ENCODE data around the gene ANKHD1.

DNA sequence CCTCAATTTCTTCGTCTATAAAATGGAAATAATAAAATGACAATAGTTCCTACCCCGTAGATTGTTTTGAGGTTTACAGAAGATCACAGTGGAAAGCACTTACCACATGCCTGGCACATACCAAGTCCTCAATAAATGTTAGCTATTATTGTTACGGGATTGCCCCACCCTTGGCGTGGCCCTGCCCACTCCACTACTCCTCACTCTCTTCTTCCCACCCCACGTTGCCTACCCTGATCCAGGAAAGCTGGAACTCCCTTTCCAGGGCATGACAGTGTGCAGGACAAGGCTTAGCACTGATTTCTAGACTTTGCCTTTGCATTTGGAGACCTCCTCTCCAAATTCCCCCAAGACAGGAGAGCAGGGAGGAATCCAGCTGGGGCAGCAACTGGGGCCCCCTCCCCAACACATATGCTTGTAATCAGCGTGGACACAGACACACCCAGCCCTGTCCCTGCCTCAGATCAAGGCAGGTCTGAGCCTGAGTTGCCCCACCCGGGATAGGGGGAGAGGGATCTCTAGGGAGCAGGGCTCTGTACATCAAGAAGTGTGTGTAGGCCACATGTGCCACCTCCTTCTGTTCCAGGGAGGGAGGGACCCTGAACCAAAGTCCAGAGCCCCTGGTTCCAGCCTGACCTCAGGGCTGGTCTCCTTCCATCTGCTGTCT, 34.9 kb upstream of the ANKHD1 start:
- TF ChIP-seq, protein P1, sequence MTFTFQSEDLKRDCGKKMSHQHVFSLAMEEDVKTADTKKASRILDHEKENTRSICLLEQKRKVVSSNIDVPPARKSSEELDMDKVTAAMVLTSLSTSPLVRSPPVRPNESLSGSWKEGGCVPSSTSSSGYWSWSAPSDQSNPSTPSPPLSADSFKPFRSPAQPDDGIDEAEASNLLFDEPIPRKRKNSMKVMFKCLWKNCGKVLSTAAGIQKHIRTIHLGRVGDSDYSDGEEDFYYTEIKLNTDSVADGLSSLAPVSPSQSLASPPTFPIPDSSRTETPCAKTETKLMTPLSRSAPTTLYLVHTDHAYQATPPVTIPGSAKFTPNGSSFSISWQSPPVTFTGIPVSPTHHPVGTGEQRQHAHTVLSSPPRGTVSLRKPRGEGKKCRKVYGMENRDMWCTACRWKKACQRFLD (tag by site-specific recombination; IDR thresholded peaks at IDR 0.05) = no peak
- TF ChIP-seq, protein P2, sequence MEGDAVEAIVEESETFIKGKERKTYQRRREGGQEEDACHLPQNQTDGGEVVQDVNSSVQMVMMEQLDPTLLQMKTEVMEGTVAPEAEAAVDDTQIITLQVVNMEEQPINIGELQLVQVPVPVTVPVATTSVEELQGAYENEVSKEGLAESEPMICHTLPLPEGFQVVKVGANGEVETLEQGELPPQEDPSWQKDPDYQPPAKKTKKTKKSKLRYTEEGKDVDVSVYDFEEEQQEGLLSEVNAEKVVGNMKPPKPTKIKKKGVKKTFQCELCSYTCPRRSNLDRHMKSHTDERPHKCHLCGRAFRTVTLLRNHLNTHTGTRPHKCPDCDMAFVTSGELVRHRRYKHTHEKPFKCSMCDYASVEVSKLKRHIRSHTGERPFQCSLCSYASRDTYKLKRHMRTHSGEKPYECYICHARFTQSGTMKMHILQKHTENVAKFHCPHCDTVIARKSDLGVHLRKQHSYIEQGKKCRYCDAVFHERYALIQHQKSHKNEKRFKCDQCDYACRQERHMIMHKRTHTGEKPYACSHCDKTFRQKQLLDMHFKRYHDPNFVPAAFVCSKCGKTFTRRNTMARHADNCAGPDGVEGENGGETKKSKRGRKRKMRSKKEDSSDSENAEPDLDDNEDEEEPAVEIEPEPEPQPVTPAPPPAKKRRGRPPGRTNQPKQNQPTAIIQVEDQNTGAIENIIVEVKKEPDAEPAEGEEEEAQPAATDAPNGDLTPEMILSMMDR (tag by site-specific recombination; IDR thresholded peaks at IDR 0.05) = no peak
- TF ChIP-seq, protein P3, sequence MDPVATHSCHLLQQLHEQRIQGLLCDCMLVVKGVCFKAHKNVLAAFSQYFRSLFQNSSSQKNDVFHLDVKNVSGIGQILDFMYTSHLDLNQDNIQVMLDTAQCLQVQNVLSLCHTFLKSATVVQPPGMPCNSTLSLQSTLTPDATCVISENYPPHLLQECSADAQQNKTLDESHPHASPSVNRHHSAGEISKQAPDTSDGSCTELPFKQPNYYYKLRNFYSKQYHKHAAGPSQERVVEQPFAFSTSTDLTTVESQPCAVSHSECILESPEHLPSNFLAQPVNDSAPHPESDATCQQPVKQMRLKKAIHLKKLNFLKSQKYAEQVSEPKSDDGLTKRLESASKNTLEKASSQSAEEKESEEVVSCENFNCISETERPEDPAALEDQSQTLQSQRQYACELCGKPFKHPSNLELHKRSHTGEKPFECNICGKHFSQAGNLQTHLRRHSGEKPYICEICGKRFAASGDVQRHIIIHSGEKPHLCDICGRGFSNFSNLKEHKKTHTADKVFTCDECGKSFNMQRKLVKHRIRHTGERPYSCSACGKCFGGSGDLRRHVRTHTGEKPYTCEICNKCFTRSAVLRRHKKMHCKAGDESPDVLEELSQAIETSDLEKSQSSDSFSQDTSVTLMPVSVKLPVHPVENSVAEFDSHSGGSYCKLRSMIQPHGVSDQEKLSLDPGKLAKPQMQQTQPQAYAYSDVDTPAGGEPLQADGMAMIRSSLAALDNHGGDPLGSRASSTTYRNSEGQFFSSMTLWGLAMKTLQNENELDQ (tag by site-specific recombination; IDR thresholded peaks at IDR 0.05; ENCODE audit: low read depth) = no peak
- TF ChIP-seq MEIS1 (CRISPR knock-in tag; IDR thresholded peaks at IDR 0.05; ENCODE audit: borderline replicate concordance) (no peak), ZNF394 (tag by site-specific recombination; IDR thresholded peaks at IDR 0.05; ENCODE audit: borderline replicate concordance) (no peak), ZNF626 (tag by site-specific recombination; IDR thresholded peaks at IDR 0.05) (no peak), ZNF362 (tag by site-specific recombination; IDR thresholded peaks at IDR 0.05) (no peak), ZIC2 (tag by site-specific recombination; IDR thresholded peaks at IDR 0.05) (no peak), ZNF138 (tag by site-specific recombination; IDR thresholded peaks at IDR 0.05; ENCODE audit: borderline replicate concordance) (no peak), YY1 (tag by site-specific recombination; IDR thresholded peaks at IDR 0.05) (no peak), IKZF3 (tag by site-specific recombination; IDR thresholded peaks at IDR 0.05) (no peak), ZNF600 (tag by site-specific recombination; IDR thresholded peaks at IDR 0.05) (no peak), ZNF658 (tag by site-specific recombination; IDR thresholded peaks at IDR 0.05) (no peak)
- TF ChIP-seq, protein P4, sequence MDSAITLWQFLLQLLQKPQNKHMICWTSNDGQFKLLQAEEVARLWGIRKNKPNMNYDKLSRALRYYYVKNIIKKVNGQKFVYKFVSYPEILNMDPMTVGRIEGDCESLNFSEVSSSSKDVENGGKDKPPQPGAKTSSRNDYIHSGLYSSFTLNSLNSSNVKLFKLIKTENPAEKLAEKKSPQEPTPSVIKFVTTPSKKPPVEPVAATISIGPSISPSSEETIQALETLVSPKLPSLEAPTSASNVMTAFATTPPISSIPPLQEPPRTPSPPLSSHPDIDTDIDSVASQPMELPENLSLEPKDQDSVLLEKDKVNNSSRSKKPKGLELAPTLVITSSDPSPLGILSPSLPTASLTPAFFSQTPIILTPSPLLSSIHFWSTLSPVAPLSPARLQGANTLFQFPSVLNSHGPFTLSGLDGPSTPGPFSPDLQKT (IDR thresholded peaks at IDR 0.05; ENCODE audit: borderline replicate concordance, low read depth, low read length) = no peak

Measured in HEK293 (cell line).